GM23338 (cell line): ENCODE measurements around the gene CIB1.

Experiments used
- EZH2 ChIP-seq: fragments of 200-600 bp; sonication (generic); IDR thresholded peaks from one replicate; pipeline ENCODE4 v1.8.0; 2017; ENCODE audit warnings: antibody characterized with exemption, mild to moderate bottlenecking, low read depth; ENCODE audit not compliant: unreplicated experiment
- REST ChIP-seq: IDR thresholded peaks from one replicate; pipeline ENCODE4 v1.6.1; 2018; ENCODE audit warnings: antibody characterized with exemption; ENCODE audit not compliant: unreplicated experiment
- TF ChIP-seq, protein P1 (sequence below), 2 experiments: fragments of 200-600 bp in 1 of 2; sonication (generic) in 1 of 2; conservative IDR thresholded peaks; 2 replicates each; pipeline versions ENCODE4 v1.5.1 to v1.6.1; 2016 to 2017; ENCODE audit warnings: antibody characterized with exemption in 2 of 2, low read depth in 2 of 2, mild to moderate bottlenecking in 2 of 2, moderate library complexity in 1 of 2

DNA sequence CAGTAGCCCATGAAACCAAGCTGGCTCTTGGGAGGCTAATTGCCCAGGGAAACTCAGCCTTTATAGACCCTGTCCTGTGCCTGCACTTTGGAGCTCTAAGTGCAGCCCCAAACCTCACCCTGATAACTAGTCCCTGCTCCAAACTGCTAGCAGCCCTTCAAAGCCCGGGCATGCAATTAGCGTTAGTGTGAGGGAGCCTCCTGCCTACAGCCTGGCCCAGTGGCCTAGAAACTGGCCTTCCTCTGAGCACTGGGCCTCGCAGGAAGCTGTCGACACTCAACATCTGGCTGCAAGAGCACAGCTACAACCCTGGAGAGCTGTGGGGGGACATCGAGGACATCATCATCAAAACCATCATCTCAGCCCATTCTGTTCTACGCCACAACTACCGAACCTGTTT lies 24.0 kb upstream of the CIB1 start:
- TF ChIP-seq, protein P1, sequence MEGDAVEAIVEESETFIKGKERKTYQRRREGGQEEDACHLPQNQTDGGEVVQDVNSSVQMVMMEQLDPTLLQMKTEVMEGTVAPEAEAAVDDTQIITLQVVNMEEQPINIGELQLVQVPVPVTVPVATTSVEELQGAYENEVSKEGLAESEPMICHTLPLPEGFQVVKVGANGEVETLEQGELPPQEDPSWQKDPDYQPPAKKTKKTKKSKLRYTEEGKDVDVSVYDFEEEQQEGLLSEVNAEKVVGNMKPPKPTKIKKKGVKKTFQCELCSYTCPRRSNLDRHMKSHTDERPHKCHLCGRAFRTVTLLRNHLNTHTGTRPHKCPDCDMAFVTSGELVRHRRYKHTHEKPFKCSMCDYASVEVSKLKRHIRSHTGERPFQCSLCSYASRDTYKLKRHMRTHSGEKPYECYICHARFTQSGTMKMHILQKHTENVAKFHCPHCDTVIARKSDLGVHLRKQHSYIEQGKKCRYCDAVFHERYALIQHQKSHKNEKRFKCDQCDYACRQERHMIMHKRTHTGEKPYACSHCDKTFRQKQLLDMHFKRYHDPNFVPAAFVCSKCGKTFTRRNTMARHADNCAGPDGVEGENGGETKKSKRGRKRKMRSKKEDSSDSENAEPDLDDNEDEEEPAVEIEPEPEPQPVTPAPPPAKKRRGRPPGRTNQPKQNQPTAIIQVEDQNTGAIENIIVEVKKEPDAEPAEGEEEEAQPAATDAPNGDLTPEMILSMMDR (conservative IDR thresholded peaks at IDR 0.05; ENCODE audit: low read depth in 2 of 2) = no peak
- TF ChIP-seq EZH2 = no peak
- no peak for TF ChIP-seq REST
